Thyroid gland (tissue), 4 donors: ENCODE results near the gene UVSSA.

Source experiments
- POLR2A ChIP-seq, 2 donors: fragments of 450-650 bp; IDR thresholded peaks; one replicate each; pipeline ENCODE4 v1.6.1; 2017; ENCODE audit warnings: antibody characterized with exemption in 2 of 2, mild to moderate bottlenecking in 2 of 2, moderate library complexity in 1 of 2
- TF ChIP-seq, protein P1 (sequence below), 6 experiments: fragments of 200-600 bp in 3 of 6; fragments of 450-650 bp in 3 of 6; sonication (generic) in 3 of 6; IDR thresholded peaks; one replicate each; pipeline ENCODE4 v1.5.1; 2016 to 2019; ENCODE audit warnings: antibody characterized with exemption in 6 of 6, mild to moderate bottlenecking in 2 of 6, inconsistent platforms in 1 of 6, moderate library complexity in 1 of 6

DNA sequence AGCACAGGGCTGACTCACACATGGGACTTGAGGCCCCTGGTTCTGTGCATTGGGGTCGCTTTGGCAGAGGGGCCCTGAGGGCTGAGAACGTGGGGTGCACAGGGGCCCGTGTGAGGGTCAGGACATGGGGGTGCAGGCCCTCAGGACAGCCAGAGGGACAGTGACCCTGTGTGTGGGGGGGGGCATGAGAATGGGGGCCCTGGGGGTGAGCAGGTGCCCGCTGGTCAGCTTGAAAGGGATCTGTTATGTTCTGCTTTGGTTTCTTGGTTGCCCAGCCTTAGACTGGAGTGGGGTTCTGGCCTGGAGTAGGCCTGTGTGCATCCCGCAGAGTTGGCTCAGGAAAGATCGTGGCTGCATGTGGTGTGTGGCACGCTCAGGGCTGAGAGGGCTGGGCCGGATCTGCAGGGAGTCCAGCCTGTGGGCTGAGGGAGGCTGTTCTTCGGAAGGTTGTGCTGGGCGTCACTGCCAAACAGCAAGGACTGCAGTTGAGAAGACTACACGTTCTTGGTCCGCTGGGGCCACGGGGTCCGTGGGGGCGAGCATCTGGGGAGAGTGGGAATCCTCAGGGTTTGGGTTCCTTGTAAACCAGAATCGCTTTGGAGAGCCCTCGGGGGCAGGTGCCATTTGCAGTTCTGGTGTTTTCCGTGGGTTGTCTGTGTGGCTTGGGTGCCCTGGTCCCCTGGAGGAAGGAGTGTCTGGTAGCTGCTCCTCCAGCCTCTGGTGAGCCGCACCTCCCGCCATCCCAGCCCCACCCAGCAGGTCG lies 15.2 kb upstream of the UVSSA start:
- TF ChIP-seq, protein P1, sequence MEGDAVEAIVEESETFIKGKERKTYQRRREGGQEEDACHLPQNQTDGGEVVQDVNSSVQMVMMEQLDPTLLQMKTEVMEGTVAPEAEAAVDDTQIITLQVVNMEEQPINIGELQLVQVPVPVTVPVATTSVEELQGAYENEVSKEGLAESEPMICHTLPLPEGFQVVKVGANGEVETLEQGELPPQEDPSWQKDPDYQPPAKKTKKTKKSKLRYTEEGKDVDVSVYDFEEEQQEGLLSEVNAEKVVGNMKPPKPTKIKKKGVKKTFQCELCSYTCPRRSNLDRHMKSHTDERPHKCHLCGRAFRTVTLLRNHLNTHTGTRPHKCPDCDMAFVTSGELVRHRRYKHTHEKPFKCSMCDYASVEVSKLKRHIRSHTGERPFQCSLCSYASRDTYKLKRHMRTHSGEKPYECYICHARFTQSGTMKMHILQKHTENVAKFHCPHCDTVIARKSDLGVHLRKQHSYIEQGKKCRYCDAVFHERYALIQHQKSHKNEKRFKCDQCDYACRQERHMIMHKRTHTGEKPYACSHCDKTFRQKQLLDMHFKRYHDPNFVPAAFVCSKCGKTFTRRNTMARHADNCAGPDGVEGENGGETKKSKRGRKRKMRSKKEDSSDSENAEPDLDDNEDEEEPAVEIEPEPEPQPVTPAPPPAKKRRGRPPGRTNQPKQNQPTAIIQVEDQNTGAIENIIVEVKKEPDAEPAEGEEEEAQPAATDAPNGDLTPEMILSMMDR (IDR thresholded peaks at IDR 0.05): no peak
- TF ChIP-seq POLR2A (IDR thresholded peaks at IDR 0.05): no peak
